Progenitor cell of endocrine pancreas (in vitro differentiated cells): Measurements from ENCODE around the gene CDCA8. TPM values are rescaled to one million over a fixed set of nuclear protein-coding genes. Genes with fewer than 3 reads are reported as not detected.
A peak's percentile ranks its signal among the peaks of the same experiment; 100 is the strongest.

Experiments used
- DNase-seq: peaks from one replicate; pipeline ENCODE4 v3.0.0; 2021; ENCODE audit warnings: low spot score; ENCODE audit not compliant: unreplicated experiment
- H3K27ac Mint-ChIP-seq: 2 replicates; pipeline ENCODE4 v1.8.0; 2021; ENCODE audit warnings: mild to moderate bottlenecking, moderate library complexity, mixed read lengths
- H3K27me3 Mint-ChIP-seq: 2 replicates; pipeline ENCODE4 v1.8.0; 2021; ENCODE audit warnings: mixed read lengths
- H3K36me3 Mint-ChIP-seq: 2 replicates; pipeline ENCODE4 v1.8.0; 2022; ENCODE audit warnings: mixed read lengths; ENCODE audit not compliant: insufficient read depth
- H3K4me1 Mint-ChIP-seq: 2 replicates; pipeline ENCODE4 v1.8.0; 2021; ENCODE audit warnings: low read depth, mixed read lengths
- H3K4me3 Mint-ChIP-seq: 2 replicates; pipeline ENCODE4 v1.8.0; 2021; ENCODE audit warnings: low read depth, mild to moderate bottlenecking, moderate library complexity, mixed read lengths
- H3K9me3 Mint-ChIP-seq: 2 replicates; pipeline ENCODE4 v1.8.0; 2021; ENCODE audit warnings: low read depth, mixed read lengths
- total RNA-seq: library from RNA; stranded (reverse); gene quantifications from 2 replicates; pipeline ENCODE4 v1.2.1, GENCODE V29; 2021
- TF ChIP-seq, protein P1 (sequence below): fragments of 200-600 bp; sonication (generic); IDR thresholded peaks from one replicate; pipeline ENCODE4 v1.5.0; 2021; ENCODE audit warnings: antibody characterized with exemption, mild to moderate bottlenecking; ENCODE audit not compliant: unreplicated experiment

The CDCA8 gene
- total RNA-seq, 1 donor from 2014 or later = 19.3 TPM

- no peaks in the 10 kb centered on the region for H3K36me3 Mint-ChIP-seq
- H3K27me3 Mint-ChIP-seq = peaks cover 4% of the 10 kb centered on the region
- peak overlapping the region; percentile 27 for H3K27ac Mint-ChIP-seq
- no peak overlapping the region for H3K4me3 Mint-ChIP-seq
- no peak for DNase-seq
- H3K4me1 Mint-ChIP-seq = no peaks in the 10 kb centered on the region
- TF ChIP-seq, protein P1, sequence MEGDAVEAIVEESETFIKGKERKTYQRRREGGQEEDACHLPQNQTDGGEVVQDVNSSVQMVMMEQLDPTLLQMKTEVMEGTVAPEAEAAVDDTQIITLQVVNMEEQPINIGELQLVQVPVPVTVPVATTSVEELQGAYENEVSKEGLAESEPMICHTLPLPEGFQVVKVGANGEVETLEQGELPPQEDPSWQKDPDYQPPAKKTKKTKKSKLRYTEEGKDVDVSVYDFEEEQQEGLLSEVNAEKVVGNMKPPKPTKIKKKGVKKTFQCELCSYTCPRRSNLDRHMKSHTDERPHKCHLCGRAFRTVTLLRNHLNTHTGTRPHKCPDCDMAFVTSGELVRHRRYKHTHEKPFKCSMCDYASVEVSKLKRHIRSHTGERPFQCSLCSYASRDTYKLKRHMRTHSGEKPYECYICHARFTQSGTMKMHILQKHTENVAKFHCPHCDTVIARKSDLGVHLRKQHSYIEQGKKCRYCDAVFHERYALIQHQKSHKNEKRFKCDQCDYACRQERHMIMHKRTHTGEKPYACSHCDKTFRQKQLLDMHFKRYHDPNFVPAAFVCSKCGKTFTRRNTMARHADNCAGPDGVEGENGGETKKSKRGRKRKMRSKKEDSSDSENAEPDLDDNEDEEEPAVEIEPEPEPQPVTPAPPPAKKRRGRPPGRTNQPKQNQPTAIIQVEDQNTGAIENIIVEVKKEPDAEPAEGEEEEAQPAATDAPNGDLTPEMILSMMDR = no peak
- H3K9me3 Mint-ChIP-seq = no peaks in the 10 kb centered on the region
Measured at GRCh38 chr1:37718901-37719571, 26.7 kb downstream of the CDCA8 start.

DNA sequence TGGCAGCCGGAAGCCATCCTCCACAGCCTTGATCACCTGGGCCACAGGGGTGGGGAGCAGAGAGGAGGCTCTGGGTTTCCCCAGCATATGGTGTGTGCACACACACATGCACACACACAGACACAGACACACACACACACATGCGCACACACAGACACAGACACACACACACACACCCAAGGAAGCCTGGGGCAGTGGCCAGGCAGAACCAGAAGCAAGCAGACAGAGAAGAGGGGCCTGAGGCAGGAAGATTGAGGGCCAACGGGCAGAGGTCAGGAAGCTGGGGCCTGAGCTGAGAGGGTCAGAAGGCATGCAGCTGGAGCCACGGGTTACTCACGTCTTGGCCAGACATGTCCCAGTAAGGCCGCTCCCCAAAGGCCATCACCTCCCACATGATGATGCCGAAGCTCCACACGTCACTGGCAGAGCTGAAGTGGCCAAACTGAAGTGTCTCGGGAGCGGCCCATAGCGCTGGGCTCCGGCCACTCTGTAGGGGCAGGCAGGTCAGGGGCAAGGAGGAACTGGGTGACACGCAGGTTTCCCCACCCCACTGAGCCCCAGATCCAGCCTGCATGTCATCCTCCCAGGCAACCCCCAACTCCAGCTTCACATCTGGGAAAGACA, 27.4 kb downstream of the CDCA8 start:
- TF ChIP-seq, protein P1 = no peak
- DNase-seq = no peak
- Mint-ChIP-seq H3K36me3 (no peaks in the 10 kb centered on the region), H3K27ac (no peak overlapping the region), H3K4me3 (no peak overlapping the region), H3K4me1 (no peaks in the 10 kb centered on the region), H3K27me3 (peaks cover 4% of the 10 kb centered on the region), H3K9me3 (no peaks in the 10 kb centered on the region)

GRCh38 chr1:37720231-37721130, 28.2 kb downstream of the CDCA8 start:
- DNase-seq = no peak
- no peak overlapping the region for H3K27ac Mint-ChIP-seq
- no peak overlapping the region for H3K4me3 Mint-ChIP-seq
- H3K4me1 Mint-ChIP-seq = no peaks in the 10 kb centered on the region
- no peaks in the 10 kb centered on the region for H3K36me3 Mint-ChIP-seq
- no peaks in the 10 kb centered on the region for H3K9me3 Mint-ChIP-seq
- H3K27me3 Mint-ChIP-seq = peaks cover 3% of the 10 kb centered on the region
- TF ChIP-seq, protein P1 = no peak

DNA sequence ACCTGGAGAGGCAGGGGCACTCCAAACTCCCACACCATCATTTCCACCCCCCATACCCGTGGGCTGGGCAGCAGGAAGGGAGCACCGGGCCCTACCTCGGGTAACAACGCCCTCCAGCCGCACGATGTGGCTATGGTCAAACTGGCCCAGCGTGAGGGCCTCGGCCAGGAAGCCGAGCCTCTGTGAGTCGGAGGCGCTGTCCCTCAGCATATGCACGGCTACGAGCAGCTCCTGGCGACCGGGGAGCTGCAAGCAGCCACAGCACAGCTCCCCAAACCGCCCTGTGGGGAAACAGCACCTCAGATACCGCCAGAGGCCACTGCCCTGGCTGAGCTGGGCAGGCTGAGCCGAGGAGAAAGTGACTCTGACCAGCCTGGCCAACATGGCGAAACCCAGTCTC, 29.2 kb downstream of the CDCA8 start:
- Mint-ChIP-seq H3K4me1 (no peaks in the 10 kb centered on the region), H3K27me3 (peaks cover 6% of the 10 kb centered on the region), H3K36me3 (no peaks in the 10 kb centered on the region), H3K4me3 (no peak overlapping the region), H3K27ac (no peak overlapping the region), H3K9me3 (no peaks in the 10 kb centered on the region)
- no peak for DNase-seq
- TF ChIP-seq, protein P1 = no peak
